ENCODE measurements around the gene KRTAP10-10.
"Not testable (repeated sequence)": the region's sequence is repeated elsewhere in the genome, so short reads cannot be mapped to it uniquely, and the experiment has no call there.

KRTAP10-10 gene

DNA sequence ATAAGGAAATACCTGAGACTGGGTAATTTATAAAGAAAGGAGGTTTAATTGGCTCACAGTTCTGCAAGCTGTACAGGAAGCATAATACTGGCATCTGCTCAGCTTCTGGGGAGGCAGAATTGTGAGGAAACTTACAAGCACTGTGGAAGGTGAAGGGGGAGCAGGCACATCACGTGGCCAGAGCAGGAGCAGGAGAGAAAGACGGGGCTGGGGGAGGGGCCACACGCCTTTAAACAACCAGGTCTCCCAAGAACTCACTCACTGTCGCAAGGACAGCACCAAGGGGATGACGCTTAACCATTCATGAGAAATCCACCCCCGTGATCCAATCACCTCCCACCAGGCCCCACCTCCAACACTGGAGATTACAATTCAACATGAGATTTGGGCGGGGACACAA is 24.4 kb downstream of the KRTAP10-10 start:
- not testable (repeated sequence) for H3K27me3 Mint-ChIP-seq, H3K4me3 Mint-ChIP-seq

GRCh38 chr21:44664691-44665090 is 27.5 kb downstream of the KRTAP10-10 start:
- Mint-ChIP-seq H3K27ac (no peak overlapping the region), H3K36me3 (ENCODE audit: low read depth) (no peaks in the 10 kb centered on the region), H3K4me3 (no peak overlapping the region), H3K4me1 (ENCODE audit: low read depth) (peaks cover 2% of the 10 kb centered on the region), H3K9me3 (peaks cover 16% of the 10 kb centered on the region), H3K27me3 (no peaks in the 10 kb centered on the region)
- DNase-seq, result no peak

More for the DNA sequence above, 24.4 kb downstream of the KRTAP10-10 start:
- Mint-ChIP-seq H3K9me3 (peaks cover 21% of the 10 kb centered on the region), H3K4me1 (ENCODE audit: low read depth) (peaks cover 30% of the 10 kb centered on the region)
- H3K36me3 Mint-ChIP-seq (ENCODE audit: low read depth); H3K27ac Mint-ChIP-seq; DNase-seq: not testable (repeated sequence)

GRCh38 chr21:44666401-44667320 is 29.5 kb downstream of the KRTAP10-10 start, which contains the start of gene KRTAP12-2:
Gene KRTAP12-2 (minus strand): TSS chr21:44666927. CDS start chr21:44666886, 41 bp downstream.
- no peak for DNase-seq
- Mint-ChIP-seq H3K4me3 (no peak within 1 kb of the TSS), H3K9me3 (peaks cover 21% of the 10 kb centered on the region), H3K27ac (no peak within 1 kb of the TSS), H3K4me1 (ENCODE audit: low read depth) (no peaks in the 10 kb centered on the region), H3K27me3 (no peaks in the 10 kb centered on the region), H3K36me3 (ENCODE audit: low read depth) (no peaks in the 10 kb centered on the region)

DNA sequence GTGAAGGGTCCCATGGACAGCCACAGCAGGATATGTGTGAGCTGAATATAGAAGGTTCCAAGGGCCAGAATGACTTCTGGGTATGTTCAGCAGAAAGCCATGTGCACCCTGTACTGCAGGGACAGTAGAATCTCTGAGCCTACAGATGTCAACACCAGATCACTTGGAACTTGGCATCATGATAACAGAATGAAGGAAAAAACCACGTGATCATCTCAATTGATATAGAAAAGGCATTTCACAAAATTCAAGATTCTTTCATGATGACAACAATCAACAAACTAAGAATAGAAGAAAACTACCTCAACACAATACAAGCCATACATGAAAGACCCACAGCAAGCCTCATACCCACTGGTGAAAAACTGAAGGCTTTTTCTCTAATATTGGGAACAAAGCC is 30.5 kb downstream of the KRTAP10-10 start:
- H3K27ac Mint-ChIP-seq, result no peak overlapping the region
- DNase-seq, result no peak
- peaks cover 18% of the 10 kb centered on the region for H3K9me3 Mint-ChIP-seq
- H3K4me3 Mint-ChIP-seq, result no peak overlapping the region
- no peaks in the 10 kb centered on the region for H3K27me3 Mint-ChIP-seq
- no peaks in the 10 kb centered on the region for H3K36me3 Mint-ChIP-seq (ENCODE audit: low read depth)
- H3K4me1 Mint-ChIP-seq (ENCODE audit: low read depth), result no peaks in the 10 kb centered on the region

GRCh38 chr21:44670642-44671432 is 33.7 kb downstream of the KRTAP10-10 start:
- DNase-seq, result no peak
- no peak overlapping the region for H3K27ac Mint-ChIP-seq
- no peaks in the 10 kb centered on the region for H3K27me3 Mint-ChIP-seq
- H3K4me1 Mint-ChIP-seq (ENCODE audit: low read depth), result no peaks in the 10 kb centered on the region
- peaks cover 24% of the 10 kb centered on the region for H3K9me3 Mint-ChIP-seq
- no peak overlapping the region for H3K4me3 Mint-ChIP-seq
- H3K36me3 Mint-ChIP-seq (ENCODE audit: low read depth), result no peaks in the 10 kb centered on the region

- H3K27ac Mint-ChIP-seq, result no peak overlapping the region
- H3K36me3 Mint-ChIP-seq (ENCODE audit: low read depth), result no peaks in the 10 kb centered on the region
- H3K27me3 Mint-ChIP-seq, result no peaks in the 10 kb centered on the region
- peaks cover 24% of the 10 kb centered on the region for H3K9me3 Mint-ChIP-seq
- DNase-seq, result no peak
- no peaks in the 10 kb centered on the region for H3K4me1 Mint-ChIP-seq (ENCODE audit: low read depth)
- no peak overlapping the region for H3K4me3 Mint-ChIP-seq
These were observed 34.8 kb downstream of the KRTAP10-10 start for GRCh38 chr21:44671911-44672310.

- no peak for DNase-seq
- H3K4me1 Mint-ChIP-seq (ENCODE audit: low read depth), result no peaks in the 10 kb centered on the region
- H3K4me3 Mint-ChIP-seq, result no peak overlapping the region
- H3K27ac Mint-ChIP-seq, result no peak overlapping the region
- no peaks in the 10 kb centered on the region for H3K36me3 Mint-ChIP-seq (ENCODE audit: low read depth)
- H3K27me3 Mint-ChIP-seq, result no peaks in the 10 kb centered on the region
- peaks cover 4% of the 10 kb centered on the region for H3K9me3 Mint-ChIP-seq
These were observed 40.7 kb downstream of the KRTAP10-10 start for GRCh38 chr21:44677881-44678280.

DNA sequence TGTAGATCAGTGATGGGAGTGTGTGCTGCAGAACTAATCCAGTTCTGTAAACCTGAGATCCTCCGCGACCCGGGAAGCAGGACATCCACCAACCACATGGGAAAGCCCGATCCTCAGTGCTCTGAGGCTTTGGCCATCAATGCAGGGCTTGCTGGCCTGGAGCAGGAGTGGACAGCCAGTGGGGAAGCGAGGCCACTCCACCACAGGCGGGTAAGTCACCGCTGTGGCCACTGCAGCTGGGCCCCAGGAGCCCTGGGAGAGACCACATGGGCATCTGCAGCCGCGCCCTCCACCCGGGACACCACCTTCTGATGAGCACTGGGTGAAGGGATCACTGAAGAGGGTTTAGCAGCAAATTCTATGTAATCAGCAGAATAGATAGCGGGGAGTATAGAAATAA is 44.0 kb downstream of the KRTAP10-10 start:
- peaks cover 4% of the 10 kb centered on the region for H3K27me3 Mint-ChIP-seq
- H3K27ac Mint-ChIP-seq, result no peak overlapping the region
- H3K9me3 Mint-ChIP-seq, result no peaks in the 10 kb centered on the region
- DNase-seq, result no peak
- no peaks in the 10 kb centered on the region for H3K36me3 Mint-ChIP-seq (ENCODE audit: low read depth)
- H3K4me1 Mint-ChIP-seq (ENCODE audit: low read depth), result peaks cover 3% of the 10 kb centered on the region
- H3K4me3 Mint-ChIP-seq, result no peak overlapping the region

DNA sequence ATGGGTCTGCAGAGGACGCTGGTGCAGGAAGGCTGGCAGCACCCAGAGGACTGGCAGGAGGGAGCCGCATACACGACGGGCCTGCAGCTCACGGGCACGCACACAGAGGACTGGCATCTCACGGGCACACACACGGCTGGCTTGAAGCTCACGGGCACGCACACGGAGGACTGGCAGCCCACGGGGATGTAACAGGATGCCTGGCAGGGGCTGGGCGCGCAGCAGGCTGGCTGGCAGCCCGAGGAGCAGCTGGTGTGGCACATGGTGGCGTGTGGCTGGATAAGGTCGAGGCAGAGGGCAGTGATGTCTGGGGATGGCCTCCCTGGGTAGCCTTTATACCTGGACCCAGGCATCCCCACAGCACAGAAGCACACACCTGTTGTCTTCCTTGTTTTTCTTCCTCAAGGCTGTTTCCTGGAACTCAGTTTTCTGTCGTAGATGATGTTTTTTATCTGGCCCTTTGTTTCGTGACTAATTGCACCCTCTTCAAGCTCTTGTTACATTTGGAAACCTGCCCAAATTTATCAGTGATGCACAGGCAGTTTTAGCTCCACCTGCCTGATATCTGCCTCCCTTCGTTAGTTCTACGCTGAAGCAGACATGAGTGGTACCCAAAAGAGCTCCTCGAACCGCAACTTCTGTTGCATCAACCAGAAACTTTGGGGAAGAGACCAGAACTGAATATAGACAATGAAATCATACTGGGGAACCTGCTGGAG is 44.9 kb downstream of the KRTAP10-10 start, which contains the start of gene KRTAP12-1:
Gene KRTAP12-1 (minus strand): TSS at position 303 of the 719 bp plus-strand sequence. CDS start 40 bp downstream, at position 263.
- no peak within 1 kb of the TSS for H3K4me3 Mint-ChIP-seq
- H3K36me3 Mint-ChIP-seq (ENCODE audit: low read depth), result no peaks in the 10 kb centered on the region
- H3K27ac Mint-ChIP-seq, result no peak within 1 kb of the TSS
- no peak for DNase-seq
- H3K27me3 Mint-ChIP-seq, result peaks cover 7% of the 10 kb centered on the region
- peaks cover 7% of the 10 kb centered on the region for H3K4me1 Mint-ChIP-seq (ENCODE audit: low read depth)
- no peaks in the 10 kb centered on the region for H3K9me3 Mint-ChIP-seq

- DNase-seq, result no peak
- no peak overlapping the region for H3K27ac Mint-ChIP-seq
- no peaks in the 10 kb centered on the region for H3K36me3 Mint-ChIP-seq (ENCODE audit: low read depth)
- peaks cover 7% of the 10 kb centered on the region for H3K4me1 Mint-ChIP-seq (ENCODE audit: low read depth)
- H3K4me3 Mint-ChIP-seq, result no peak overlapping the region
- peaks cover 7% of the 10 kb centered on the region for H3K27me3 Mint-ChIP-seq
- no peaks in the 10 kb centered on the region for H3K9me3 Mint-ChIP-seq
These were observed 45.5 kb downstream of the KRTAP10-10 start for GRCh38 chr21:44682580-44683151.

- Mint-ChIP-seq H3K4me3 (no peak overlapping the region), H3K4me1 (ENCODE audit: low read depth) (peaks cover 7% of the 10 kb centered on the region), H3K27me3 (peaks cover 7% of the 10 kb centered on the region), H3K36me3 (ENCODE audit: low read depth) (no peaks in the 10 kb centered on the region), H3K27ac (no peak overlapping the region), H3K9me3 (no peaks in the 10 kb centered on the region)
- DNase-seq, result no peak
These were observed 46.9 kb downstream of the KRTAP10-10 start for GRCh38 chr21:44684077-44684476.

GRCh38 chr21:44684483-44684882 is 47.3 kb downstream of the KRTAP10-10 start:
- no peaks in the 10 kb centered on the region for H3K36me3 Mint-ChIP-seq (ENCODE audit: low read depth)
- H3K9me3 Mint-ChIP-seq, result no peaks in the 10 kb centered on the region
- peaks cover 7% of the 10 kb centered on the region for H3K4me1 Mint-ChIP-seq (ENCODE audit: low read depth)
- H3K27me3 Mint-ChIP-seq, result peaks cover 7% of the 10 kb centered on the region
- H3K27ac Mint-ChIP-seq, result no peak overlapping the region
- no peak for DNase-seq
- no peak overlapping the region for H3K4me3 Mint-ChIP-seq

GRCh38 chr21:44685050-44685449 is 47.9 kb downstream of the KRTAP10-10 start:
- H3K4me3 Mint-ChIP-seq; DNase-seq; H3K9me3 Mint-ChIP-seq; H3K27me3 Mint-ChIP-seq; H3K27ac Mint-ChIP-seq; H3K36me3 Mint-ChIP-seq (ENCODE audit: low read depth); H3K4me1 Mint-ChIP-seq (ENCODE audit: low read depth): not testable (repeated sequence)

Data from activated T-cell treated with anti-CD3 and anti-CD28 coated beads, Interleukin-2, amount 50 U/mL, for 24 hours (primary cell).